Mucosa of rectum (tissue), 2 donors: ENCODE measurements around the gene MRPL54.

Experiments
- H3K27ac ChIP-seq, 2 donors: one replicate each; pipeline ENCODE4 v1.7.0; 2013; ENCODE audit warnings: inconsistent platforms in 2 of 2, low read depth in 2 of 2, low read length in 2 of 2
- H3K27me3 ChIP-seq, 2 donors: one replicate each; pipeline ENCODE4 v1.7.0; 2013; ENCODE audit warnings: low read length in 2 of 2; ENCODE audit not compliant: control insufficient read depth in 2 of 2, insufficient read depth in 2 of 2
- H3K36me3 ChIP-seq, 2 donors: one replicate each; pipeline ENCODE4 v1.7.0; 2013; ENCODE audit warnings: low read length in 2 of 2; ENCODE audit not compliant: control insufficient read depth in 2 of 2, insufficient read depth in 2 of 2
- H3K4me1 ChIP-seq, 2 donors: one replicate each; pipeline ENCODE4 v1.7.0; 2013; ENCODE audit warnings: low read length in 2 of 2, mild to moderate bottlenecking in 1 of 2; ENCODE audit not compliant: control insufficient read depth in 2 of 2, insufficient read depth in 2 of 2
- H3K4me3 ChIP-seq, 2 donors: one replicate each; pipeline ENCODE4 v1.7.0; 2013; ENCODE audit warnings: low read length in 2 of 2
- H3K9ac ChIP-seq, 2 donors: one replicate each; pipeline ENCODE4 v1.7.0; 2013; ENCODE audit warnings: low read length in 2 of 2, low read depth in 1 of 2, mild to moderate bottlenecking in 1 of 2
- H3K9me3 ChIP-seq, 2 donors: one replicate each; pipeline ENCODE4 v1.7.0; 2013; ENCODE audit warnings: low read length in 2 of 2; ENCODE audit not compliant: control insufficient read depth in 2 of 2
- donor health status: healthy.
- donor health status: Normal muscosa, but diverticular disease.

Gene MRPL54

DNA sequence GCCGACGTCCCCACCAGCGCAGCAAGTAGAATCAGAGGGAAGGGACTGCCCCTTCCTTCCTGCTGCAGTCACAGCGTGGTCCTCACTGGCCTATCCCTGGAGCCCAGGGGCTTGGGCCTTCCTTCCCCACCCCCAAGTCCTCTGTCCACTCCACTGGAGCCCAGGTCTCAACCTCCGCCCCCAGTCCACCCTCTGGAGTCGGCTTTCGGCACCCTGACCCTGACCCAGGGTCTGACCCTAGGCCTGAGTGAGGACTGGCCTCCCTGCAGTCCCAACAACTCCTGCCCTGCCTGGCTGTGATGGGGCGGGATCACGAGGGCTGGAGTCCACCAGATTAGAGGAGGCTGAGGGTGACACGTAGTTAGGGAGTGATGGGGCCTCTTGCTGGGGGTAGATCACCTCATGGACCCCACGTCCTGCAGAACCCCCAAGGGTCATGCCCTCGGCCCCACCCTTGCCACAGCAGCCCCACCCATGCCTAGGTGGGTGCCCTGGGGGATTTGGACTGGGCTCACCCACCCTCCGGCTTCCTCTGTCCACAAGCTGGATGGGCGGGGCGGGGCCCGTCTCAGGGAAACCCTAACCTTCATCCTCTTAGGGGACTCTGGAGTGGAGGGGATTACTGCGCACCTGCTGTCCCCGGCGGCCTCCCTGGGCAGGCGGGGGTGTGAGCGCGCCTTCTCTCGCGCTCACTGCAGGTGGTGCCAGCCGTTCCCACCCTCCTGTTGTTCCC lies 5.7 kb downstream of the MRPL54 start:
- H3K9ac ChIP-seq, result no peak overlapping the region

GRCh38 chr19:3768748-3769099 lies 6.2 kb downstream of the MRPL54 start:
- Histone ChIP-seq H3K9ac (no peak overlapping the region), H3K36me3 (peaks cover 18 to 25% of the 10 kb centered on the region in 2 donors), H3K27me3 (no peaks in the 10 kb centered on the region), H3K27ac (no peak overlapping the region), H3K4me1 (no peaks in the 10 kb centered on the region), H3K4me3 (no peak overlapping the region), H3K9me3 (no peaks in the 10 kb centered on the region)

More for the DNA sequence above, 5.7 kb downstream of the MRPL54 start:
- H3K4me3 ChIP-seq, result no peak overlapping the region
- peaks cover 3% of the 10 kb centered on the region in 2 donors for H3K4me1 ChIP-seq
- no peak overlapping the region for H3K27ac ChIP-seq
- H3K36me3 ChIP-seq, result peaks cover 18 to 25% of the 10 kb centered on the region in 2 donors
- H3K27me3 ChIP-seq, result no peaks in the 10 kb centered on the region
- no peaks in the 10 kb centered on the region for H3K9me3 ChIP-seq

DNA sequence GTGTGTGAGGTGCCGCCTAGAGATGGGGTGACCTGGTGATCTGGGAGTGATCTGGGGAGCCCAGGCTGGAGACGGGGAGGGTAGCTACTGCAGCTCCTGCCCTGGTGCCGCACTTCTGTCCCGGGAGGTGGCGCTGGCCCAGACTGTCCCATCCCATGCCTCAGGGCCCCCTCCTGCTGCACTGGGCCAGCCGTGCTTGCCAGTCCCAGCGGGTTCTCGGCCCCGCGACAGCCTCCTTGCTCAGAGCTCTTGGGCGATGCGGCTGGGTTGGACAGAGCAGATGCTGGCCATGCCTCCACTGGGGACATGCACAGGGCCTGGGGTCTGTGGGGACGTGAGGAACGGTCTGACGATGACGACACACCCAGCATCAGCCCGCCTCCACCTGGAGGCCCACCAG lies 7.0 kb downstream of the MRPL54 start:
- H3K9ac ChIP-seq, result no peak overlapping the region
- H3K27ac ChIP-seq, result no peak overlapping the region
- H3K9me3 ChIP-seq, result no peaks in the 10 kb centered on the region
- no peaks in the 10 kb centered on the region for H3K4me1 ChIP-seq
- no peak overlapping the region for H3K4me3 ChIP-seq
- H3K27me3 ChIP-seq, result no peaks in the 10 kb centered on the region
- H3K36me3 ChIP-seq, result peaks cover 18 to 25% of the 10 kb centered on the region in 2 donors

GRCh38 chr19:3770136-3770999 lies 7.9 kb downstream of the MRPL54 start:
- Histone ChIP-seq H3K4me3 (no peak overlapping the region), H3K27ac (no peak overlapping the region), H3K9ac (no peak overlapping the region), H3K9me3 (no peaks in the 10 kb centered on the region), H3K36me3 (peaks cover 14 to 21% of the 10 kb centered on the region in 2 donors), H3K27me3 (no peaks in the 10 kb centered on the region), H3K4me1 (no peaks in the 10 kb centered on the region)

GRCh38 chr19:3771000-3771905 lies 8.8 kb downstream of the MRPL54 start:
- no peak overlapping the region for H3K4me3 ChIP-seq

DNA sequence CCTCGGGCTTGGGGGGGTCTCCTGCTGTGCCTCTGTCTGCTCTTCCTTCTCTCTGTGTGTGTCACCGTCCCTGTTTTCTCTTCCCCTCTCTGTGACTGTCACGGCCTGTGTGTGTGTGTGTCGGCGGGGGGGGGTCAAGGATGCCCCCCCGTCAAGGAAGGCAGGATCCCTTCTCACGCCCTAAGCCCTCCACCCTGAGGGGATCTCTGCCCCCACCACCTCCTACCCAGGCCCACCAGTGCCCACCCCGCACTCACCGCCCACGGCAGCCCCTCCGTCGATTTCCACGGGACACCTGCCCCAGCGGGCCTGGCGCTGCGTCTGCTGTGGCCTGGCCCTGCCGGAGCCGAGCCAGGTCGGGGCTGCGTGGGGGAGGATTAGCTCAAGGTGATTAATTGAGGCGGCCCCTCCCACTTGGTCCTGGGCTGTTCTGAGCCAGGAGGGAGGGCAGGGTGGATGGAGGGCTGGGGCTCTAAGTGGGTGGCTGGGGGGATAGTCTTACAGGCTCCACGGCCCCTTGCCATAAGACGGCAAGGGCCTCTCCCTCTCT lies 9.5 kb downstream of the MRPL54 start, which contains the start of gene RAX2:
RAX2 (minus strand) TSS at position 323 of the 550 bp plus-strand sequence. CDS start 486 bp downstream, outside the sequence.
- H3K27me3 ChIP-seq, result no peaks in the 10 kb centered on the region
- H3K4me3 ChIP-seq, result no peak within 1 kb of the TSS
- no peaks in the 10 kb centered on the region for H3K9me3 ChIP-seq
- H3K27ac ChIP-seq, result no peak within 1 kb of the TSS
- peaks cover 8 to 13% of the 10 kb centered on the region in 2 donors for H3K36me3 ChIP-seq
- H3K9ac ChIP-seq, result no peak within 1 kb of the TSS
- no peaks in the 10 kb centered on the region for H3K4me1 ChIP-seq

More at GRCh38 chr19:3771000-3771905, 8.8 kb downstream of the MRPL54 start:
- H3K4me1 ChIP-seq, result no peaks in the 10 kb centered on the region
- no peak overlapping the region for H3K9ac ChIP-seq
- H3K36me3 ChIP-seq, result peaks cover 14 to 20% of the 10 kb centered on the region in 2 donors
- H3K27me3 ChIP-seq, result no peaks in the 10 kb centered on the region
- H3K9me3 ChIP-seq, result no peaks in the 10 kb centered on the region
- no peak overlapping the region for H3K27ac ChIP-seq

- Histone ChIP-seq H3K4me3 (no peak overlapping the region), H3K9ac (no peak overlapping the region), H3K9me3 (no peaks in the 10 kb centered on the region), H3K4me1 (no peaks in the 10 kb centered on the region), H3K36me3 (no peaks in the 10 kb centered on the region), H3K27ac (no peak overlapping the region), H3K27me3 (no peaks in the 10 kb centered on the region)
Measured at GRCh38 chr19:3773814-3774515, 11.5 kb downstream of the MRPL54 start.

DNA sequence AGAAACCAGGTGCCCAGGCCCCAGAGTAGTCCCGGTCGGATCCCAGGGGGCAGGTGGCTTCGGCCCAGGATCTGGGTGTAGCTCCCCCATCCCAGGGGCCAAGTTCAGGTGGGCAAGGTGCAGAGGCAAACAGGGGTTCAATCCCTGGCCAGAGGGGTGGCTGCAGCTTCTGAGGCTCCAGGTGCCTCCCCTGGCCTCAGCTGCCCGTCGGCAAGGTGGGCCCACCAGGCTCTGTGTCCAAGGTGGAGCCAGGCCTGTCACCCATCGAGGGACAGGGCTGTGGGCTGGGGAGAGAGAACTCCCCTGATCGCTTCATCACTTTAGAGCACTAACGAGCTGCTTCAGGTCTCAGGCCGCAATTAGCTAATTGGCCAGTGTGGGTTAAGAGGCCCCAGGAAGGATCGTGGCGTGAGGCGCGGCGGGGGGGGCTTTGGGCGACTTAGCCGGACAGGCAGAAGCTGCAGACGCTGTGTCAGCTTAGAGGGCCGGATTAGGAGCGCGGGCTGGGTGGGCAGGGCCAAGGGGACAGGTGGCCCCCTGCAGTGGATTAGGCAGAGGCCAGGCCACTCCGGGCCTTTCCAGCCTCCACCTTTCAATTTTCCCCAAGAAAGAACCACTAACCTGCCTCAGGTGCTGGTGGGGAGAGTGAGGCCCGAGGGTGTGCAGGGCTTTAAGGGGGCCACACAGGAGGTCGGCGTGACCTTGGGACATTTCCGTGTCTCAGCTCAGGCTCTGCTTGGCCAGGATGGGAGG lies 12.3 kb downstream of the MRPL54 start:
- Histone ChIP-seq H3K27me3 (no peaks in the 10 kb centered on the region), H3K4me1 (no peaks in the 10 kb centered on the region), H3K36me3 (no peaks in the 10 kb centered on the region), H3K9ac (no peak overlapping the region), H3K9me3 (no peaks in the 10 kb centered on the region), H3K4me3 (no peak overlapping the region), H3K27ac (no peak overlapping the region)

DNA sequence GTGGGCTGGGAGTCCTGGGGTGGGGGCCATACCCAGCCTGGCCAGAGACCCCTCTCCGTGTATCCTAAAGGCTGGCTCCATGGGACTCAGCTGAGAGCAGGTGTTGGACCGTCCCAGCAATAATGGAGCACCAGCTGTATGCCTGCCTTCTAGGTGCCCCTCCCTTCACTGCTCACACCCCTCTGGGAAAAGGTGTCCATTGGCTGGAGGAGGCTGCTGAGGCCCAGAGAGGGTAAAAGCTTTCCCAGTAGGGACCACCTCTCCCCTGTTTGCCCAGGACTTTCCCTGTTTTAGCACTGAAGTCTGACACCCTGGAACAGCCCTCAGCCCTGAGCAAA lies 12.9 kb downstream of the MRPL54 start:
- H3K9me3 ChIP-seq, result no peaks in the 10 kb centered on the region
- H3K27ac ChIP-seq, result no peak overlapping the region
- no peak overlapping the region for H3K9ac ChIP-seq
- H3K4me3 ChIP-seq, result no peak overlapping the region
- no peaks in the 10 kb centered on the region for H3K27me3 ChIP-seq
- H3K36me3 ChIP-seq, result no peaks in the 10 kb centered on the region
- no peaks in the 10 kb centered on the region for H3K4me1 ChIP-seq
